K562 (cell line): Measurements from ENCODE around the gene EFR3B. TPM values are rescaled to one million over a fixed set of nuclear protein-coding genes. Genes with fewer than 3 reads are reported as not detected.
A peak's percentile ranks its signal among the peaks of the same experiment; 100 is the strongest.

Experiments
- ATAC-seq: fragments of 200-7000 bp; cut with Tn5 transposase; 3 replicates; pipeline ENCODE4 v1.9.1; 2020; ENCODE audit warnings: moderate library complexity
- BruUV-seq: library from RNA; stranded (reverse); fragments of 400-500 nt; replicated peaks from 2 replicates; lab custom pipeline; 2021; lab: Mats Ljungman, UMichigan
- CTCF ChIA-PET: fragments of 300-600 bp; formaldehyde crosslinking; extraction: SDS; loops from one replicate; lab custom pipeline; 2021; ENCODE audit warnings: low intra/inter-chr PET ratio; lab: Yijun Ruan, JAX
- POLR2A ChIA-PET: fragments of 300-600, 350-650 bp; sonication (Branson Sonifier 250); formaldehyde crosslinking; extraction: SDS; loops from one replicate; lab custom pipeline; 2021; ENCODE audit warnings: antibody characterized with exemption, inconsistent platforms; lab: Yijun Ruan, JAX
- DNase-seq, 4 experiments: peaks; one replicate each; pipeline versions ENCODE4 v3.0.0 to v3.0.0-alpha.2; 2011 to 2018; ENCODE audit warnings: low spot score in 3 of 4, mixed read lengths in 3 of 4; ENCODE audit errors: extremely low read depth in 1 of 4
- FAIRE-seq: peaks from 2 replicates; lab custom pipeline; 2011; peaks lifted over from hg19 to GRCh38; lab: Jason Lieb, UNC
- H2AFZ ChIP-seq: 2 replicates; pipeline ENCODE4 v1.6.0; 2011; ENCODE audit warnings: low read depth, low read length, control low read depth, inconsistent platforms
- H3K27ac ChIP-seq: fragments of 200-600 bp; 3 replicates; pipeline ENCODE4 v1.8.0; 2011; ENCODE audit warnings: low read depth, mild to moderate bottlenecking, control low read depth, inconsistent platforms, low read length, moderate library complexity, mixed read lengths; ENCODE audit errors: extremely low read depth
- H3K27me3 ChIP-seq, 2 experiments: fragments of 300-600 bp in 1 of 2; 2 replicates in 1 of 2; 3 replicates in 1 of 2; pipeline versions ENCODE4 v1.6.0 to v1.8.0; 2011; ENCODE audit warnings: inconsistent platforms in 2 of 2, low read length in 2 of 2, mild to moderate bottlenecking in 1 of 2, mixed read lengths in 1 of 2, moderate library complexity in 1 of 2; ENCODE audit not compliant: control insufficient read depth in 2 of 2, insufficient read depth in 2 of 2
- H3K36me3 ChIP-seq: fragments of 300-600 bp; 3 replicates; pipeline ENCODE4 v1.8.0; 2011; ENCODE audit warnings: mild to moderate bottlenecking, low read length, inconsistent platforms; ENCODE audit not compliant: control insufficient read depth, insufficient read depth
- H3K4me1 ChIP-seq, 2 experiments: fragments of 200-600 bp in 1 of 2; replicated peaks in 1 of 2; 2 replicates in 1 of 2; 3 replicates in 1 of 2; pipeline versions ENCODE4 v1.5.1 to v1.8.0; 2011; ENCODE audit warnings: inconsistent platforms in 2 of 2, low read length in 2 of 2, mild to moderate bottlenecking in 1 of 2, mixed read lengths in 1 of 2, moderate library complexity in 1 of 2; ENCODE audit not compliant: control insufficient read depth in 2 of 2, insufficient read depth in 2 of 2
- H3K4me2 ChIP-seq: 2 replicates; pipeline ENCODE4 v1.6.1; 2011; ENCODE audit warnings: low read length, control low read depth, inconsistent platforms, mixed read lengths; ENCODE audit not compliant: insufficient read depth
- H3K4me3 ChIP-seq: fragments of 200-600 bp; sonication (generic), shearing (Covaris generic); 2 replicates; pipeline ENCODE4 v1.5.1; 2016; ENCODE audit warnings: control low read depth, inconsistent platforms
- H3K79me2 ChIP-seq: fragments of 200-600 bp; 3 replicates; pipeline ENCODE4 v1.8.0; 2011; ENCODE audit warnings: low read length, inconsistent platforms; ENCODE audit not compliant: control insufficient read depth, insufficient read depth
- H3K9ac ChIP-seq, 2 experiments: 2 replicates each; pipeline versions ENCODE4 v1.6.0 to v1.6.1; 2011; ENCODE audit warnings: low read depth in 2 of 2, low read length in 2 of 2, control low read depth in 1 of 2, inconsistent platforms in 1 of 2, mild to moderate bottlenecking in 1 of 2, mixed read lengths in 1 of 2; ENCODE audit not compliant: insufficient read depth in 1 of 2
- H3K9me1 ChIP-seq: one replicate; pipeline ENCODE4 v1.6.0; 2011; ENCODE audit warnings: inconsistent platforms, mild to moderate bottlenecking, low read length, moderate library complexity; ENCODE audit not compliant: control insufficient read depth, insufficient read depth
- H3K9me3 ChIP-seq: replicated peaks from 2 replicates; pipeline ENCODE4 v1.5.1; 2011; ENCODE audit warnings: low read depth, low read length, inconsistent platforms; ENCODE audit not compliant: control insufficient read depth, insufficient read depth
- H4K20me1 ChIP-seq: replicated peaks from 2 replicates; pipeline ENCODE4 v1.6.1; 2011; ENCODE audit warnings: low read length, inconsistent platforms, mixed read lengths; ENCODE audit not compliant: control insufficient read depth, insufficient read depth
- CHD4 ChIP-seq: fragments of 200-600 bp; sonication (generic); IDR thresholded peaks from 3 replicates; pipeline ENCODE4 v1.6.1; 2012; ENCODE audit warnings: low read depth, mild to moderate bottlenecking, mixed read lengths, low read length, inconsistent platforms; ENCODE audit not compliant: insufficient read depth, insufficient replicate concordance, poor library complexity, severe bottlenecking
- EZH2 ChIP-seq: IDR thresholded peaks from 2 replicates; pipeline ENCODE4 v1.6.1; 2012; ENCODE audit warnings: low read depth, mild to moderate bottlenecking, inconsistent platforms, low read length, borderline replicate concordance
- HSF4 ChIP-seq: fragments of 250-450 bp; sonication (Bioruptor Pico); IDR thresholded peaks from 2 replicates; pipeline ENCODE4 v2.1.2; 2022; ENCODE audit warnings: mild to moderate bottlenecking, moderate library complexity, borderline replicate concordance
- LEF1 ChIP-seq: fragments of 450-650 bp; IDR thresholded peaks from 2 replicates; pipeline ENCODE4 v1.6.1; 2016; ENCODE audit warnings: mild to moderate bottlenecking
- STAT5A ChIP-seq: IDR thresholded peaks from 2 replicates; pipeline ENCODE4 v1.6.1; 2012; ENCODE audit warnings: low read length, inconsistent platforms, borderline replicate concordance
- TFAM ChIP-seq: fragments of 250-450 bp; sonication (Bioruptor Pico); conservative IDR thresholded peaks from 2 replicates; pipeline ENCODE4 v1.5.0; 2021; ENCODE audit warnings: mild to moderate bottlenecking, moderate library complexity
- XRCC3 ChIP-seq: fragments of 450-650 bp; IDR thresholded peaks from 2 replicates; pipeline ENCODE4 v1.6.1; 2017; ENCODE audit warnings: mild to moderate bottlenecking, moderate library complexity
- ZNF347 ChIP-seq: fragments of 450-650 bp; formaldehyde crosslinking; IDR thresholded peaks from 2 replicates; pipeline ENCODE4 v1.4.0; 2020; ENCODE audit warnings: low read depth, mild to moderate bottlenecking, moderate library complexity
- WGBS: fragments of 100-300 bp; shearing (Covaris generic); methylation state at CpG from one replicate; pipeline ENCODE4 v1.1.6; 2016; ENCODE audit warnings: low coverage, mixed read lengths; ENCODE audit not compliant: insufficient coverage; ENCODE audit errors: missing lambda C conversion rate; 5-methylcytosine and 5-hydroxymethylcytosine counted together
- in situ Hi-C: fragments of 300-500 bp; cut with MboI; formaldehyde crosslinking; loops from 4 replicates; pipeline ENCODE4 v1.15.0; 2018; ENCODE audit warnings: inconsistent platforms, mixed read lengths
- intact Hi-C: fragments of 100-400 bp; cut with micrococcal nuclease; formaldehyde crosslinking; loops from 2 replicates; pipeline ENCODE4 v1.14.2; 2022
- polyA plus RNA-seq, 8 experiments: library from polyadenylated mRNA; depleted of rRNA in 4 of 8; stranded (reverse) in 5 of 8; unstranded in 3 of 8; fragments of >200 nt; fragmentation: Nextera tagmentation in 2 of 8; fragmentation: Illumina TruSeq in 1 of 8; extraction: Ambion mirVana in 2 of 8; extraction: Trizol in 1 of 8; gene quantifications; 2 replicates each; pipeline versions ENCODE4 v1.2.1 to v1.2.3, GENCODE V29; 2011 to 2014; ENCODE audit warnings: inconsistent platforms in 1 of 8, missing spikeins in 1 of 8
- total RNA-seq, 7 experiments: library from RNA; depleted of rRNA in 6 of 7; stranded (reverse); fragments of >200 nt in 6 of 7; fragmentation: Illumina TruSeq in 2 of 7; extraction: Trizol in 2 of 7; gene quantifications; 2 replicates each; pipeline versions ENCODE4 v1.2.1 to v1.2.3, GENCODE V29; 2011 to 2021; ENCODE audit warnings: low replicate concordance in 1 of 7
- TF ChIP-seq, protein P1 (sequence below): fragments of 450-650 bp; formaldehyde crosslinking; IDR thresholded peaks from 2 replicates; pipeline ENCODE4 v1.4.0; 2020; ENCODE audit warnings: mild to moderate bottlenecking
- TF ChIP-seq, protein P2 (sequence below): fragments of 250-450 bp; sonication (Bioruptor Pico); IDR thresholded peaks from 2 replicates; pipeline ENCODE4 v1.4.0; 2020

Gene EFR3B
- total and polyA plus RNA-seq, 9 of the 15 experiments (the other 6 are each of a cell fraction or from before 2014, with no cell fraction given): not detected

DNA sequence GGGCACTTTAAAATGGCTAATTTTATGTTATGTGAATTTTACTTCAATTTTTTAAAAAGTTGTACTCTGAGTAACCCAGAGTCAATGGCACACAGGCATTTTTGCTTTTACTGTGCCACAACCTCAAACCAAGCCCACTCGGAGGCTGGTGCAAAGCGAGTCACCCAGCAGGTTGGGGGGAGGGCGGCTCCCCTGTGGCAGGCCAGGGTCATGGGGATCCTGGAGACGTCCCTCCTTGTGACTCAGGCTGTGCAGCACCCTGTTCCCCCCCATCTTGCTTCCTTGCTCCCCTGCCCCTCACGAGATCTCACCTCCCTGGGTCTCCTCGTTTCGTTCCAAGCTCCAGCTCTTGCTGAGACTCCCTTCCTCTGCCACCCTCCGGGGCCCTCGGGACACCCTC is 67.9 kb downstream of the EFR3B start:
- Histone ChIP-seq H4K20me1 (0 out of 2 replicates have a peak, but pooled peaks cover 8% of the 10 kb centered on the region), H3K9me1 (peaks cover 3% of the 10 kb centered on the region), H3K27me3 (peaks cover 29 to 77% of the 10 kb centered on the region in 2 experiments; a peak in 4 of 5 replicates), H3K36me3 (no peaks in the 10 kb centered on the region), H3K9me3 (no peaks in the 10 kb centered on the region), H3K4me1 (no peaks in the 10 kb centered on the region), H2AFZ (no peak overlapping the region), H3K79me2 (no peaks in the 10 kb centered on the region), H3K9ac (no peak overlapping the region), H3K27ac (no peak overlapping the region), H3K4me3 (no peak overlapping the region), H3K4me2 (no peak overlapping the region)
- no peak for ATAC-seq
- in situ Hi-C loops (no loop called here), intact Hi-C loops (no loop called here)
- WGBS: 0% methylated on average over 9 of the region's 9 CpGs
- no TSS peak for BruUV-seq
- ChIA-PET POLR2A (no interaction called here), CTCF (no interaction called here)
- FAIRE-seq: no peak
- TF ChIP-seq HSF4 (CRISPR knock-in tag) (no peak), STAT5A (no peak)
- TF ChIP-seq, protein P1, sequence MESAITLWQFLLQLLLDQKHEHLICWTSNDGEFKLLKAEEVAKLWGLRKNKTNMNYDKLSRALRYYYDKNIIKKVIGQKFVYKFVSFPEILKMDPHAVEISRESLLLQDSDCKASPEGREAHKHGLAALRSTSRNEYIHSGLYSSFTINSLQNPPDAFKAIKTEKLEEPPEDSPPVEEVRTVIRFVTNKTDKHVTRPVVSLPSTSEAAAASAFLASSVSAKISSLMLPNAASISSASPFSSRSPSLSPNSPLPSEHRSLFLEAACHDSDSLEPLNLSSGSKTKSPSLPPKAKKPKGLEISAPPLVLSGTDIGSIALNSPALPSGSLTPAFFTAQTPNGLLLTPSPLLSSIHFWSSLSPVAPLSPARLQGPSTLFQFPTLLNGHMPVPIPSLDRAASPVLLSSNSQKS (CRISPR knock-in tag): no peak
- DNase-seq: no peak

DNA sequence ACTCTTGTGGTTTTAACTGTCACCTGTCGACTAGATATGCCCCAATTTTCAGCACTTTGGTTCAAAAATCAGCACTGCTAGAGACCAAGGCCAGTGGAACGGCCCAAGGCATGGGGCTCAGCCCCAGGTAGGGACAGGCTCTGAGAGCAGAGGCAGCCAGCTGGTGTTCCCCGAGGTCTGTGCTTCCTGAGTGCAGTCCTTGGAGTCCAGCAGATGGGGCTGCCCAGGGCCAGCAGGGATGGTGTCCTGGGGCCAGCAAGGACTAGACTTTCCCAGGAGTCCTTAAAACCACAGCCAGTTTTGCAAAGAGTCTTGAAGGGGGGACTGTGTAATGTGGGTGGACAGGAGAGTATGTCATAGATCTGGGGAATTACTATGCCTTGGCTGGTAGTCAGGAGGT is 70.2 kb downstream of the EFR3B start:
- ATAC-seq (peak; percentile 35; the same call in 1 of the 3 replicates), FAIRE-seq (no peak), DNase-seq (no peak)
- no peaks in the 10 kb centered on the region for H3K79me2 ChIP-seq
- no peaks in the 10 kb centered on the region for H3K9me3 ChIP-seq
- H3K4me3 ChIP-seq: no peak overlapping the region
- H3K4me2 ChIP-seq: no peak overlapping the region
- H3K9ac ChIP-seq: no peak overlapping the region
- intact Hi-C loops: no loop called here
- in situ Hi-C loops: no loop called here
- H3K27ac ChIP-seq: no peak overlapping the region
- POLR2A ChIA-PET: no interaction called here
- peaks cover 8% of the 10 kb centered on the region; the same call in 1 of the 2 replicates for H4K20me1 ChIP-seq
- H3K9me1 ChIP-seq: peaks cover 3% of the 10 kb centered on the region
- WGBS: 0% methylated on average over 3 of the region's 3 CpGs
- H2AFZ ChIP-seq: no peak overlapping the region
- peaks cover 35 to 81% of the 10 kb centered on the region in 2 experiments for H3K27me3 ChIP-seq
- CTCF ChIA-PET: no interaction called here
- no peaks in the 10 kb centered on the region for H3K36me3 ChIP-seq
- BruUV-seq: no TSS peak
- no peaks in the 10 kb centered on the region for H3K4me1 ChIP-seq
- TF ChIP-seq ZNF347 (no peak), EZH2 (no peak), TFAM (CRISPR knock-in tag) (no peak), LEF1 (no peak), CHD4 (no peak), XRCC3 (no peak)
- TF ChIP-seq, protein P2, sequence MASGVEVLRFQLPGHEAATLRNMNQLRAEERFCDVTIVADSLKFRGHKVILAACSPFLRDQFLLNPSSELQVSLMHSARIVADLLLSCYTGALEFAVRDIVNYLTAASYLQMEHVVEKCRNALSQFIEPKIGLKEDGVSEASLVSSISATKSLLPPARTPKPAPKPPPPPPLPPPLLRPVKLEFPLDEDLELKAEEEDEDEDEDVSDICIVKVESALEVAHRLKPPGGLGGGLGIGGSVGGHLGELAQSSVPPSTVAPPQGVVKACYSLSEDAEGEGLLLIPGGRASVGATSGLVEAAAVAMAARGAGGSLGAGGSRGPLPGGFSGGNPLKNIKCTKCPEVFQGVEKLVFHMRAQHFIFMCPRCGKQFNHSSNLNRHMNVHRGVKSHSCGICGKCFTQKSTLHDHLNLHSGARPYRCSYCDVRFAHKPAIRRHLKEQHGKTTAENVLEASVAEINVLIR: no peak
